ENCODE measurements around the gene INAFM1. TPM values are rescaled to one million over a fixed set of nuclear protein-coding genes. Genes with fewer than 3 reads are reported as not detected.

INAFM1 gene
- total and polyA plus RNA-seq, 9 of the 15 experiments (the other 6 are each of a cell fraction or from before 2014, with no cell fraction given): 0.71 to 30.9 (median 3.1) TPM

GRCh38 chr19:47274891-47275761 is 441 bp downstream of the INAFM1 start (continued):
- TF ChIP-seq GTF3C2 (IDR thresholded peaks at IDR 0.05; ENCODE audit: borderline replicate concordance, extremely low read depth, insufficient read length) (no peak), CHCHD3 (CRISPR knock-in tag; IDR thresholded peaks at IDR 0.05) (no peak), SPI1 (IDR thresholded peaks at IDR 0.05; ENCODE audit: borderline replicate concordance, low read depth, low read length) (0 out of 2 replicates have a peak, but pooled peaks have one; percentile 20), ZFX (CRISPR knock-in tag; IDR thresholded peaks at IDR 0.05) (peak; percentile 4; the same call in 1 of the 2 replicates), ERF (CRISPR knock-in tag; IDR thresholded peaks at IDR 0.05) (peak; percentile 94), RBBP5 (IDR thresholded peaks at IDR 0.05; ENCODE audit: borderline replicate concordance, insufficient read depth, low read length, poor library complexity, severe bottlenecking) (peak; percentile 1), CHD1 (IDR thresholded peaks at IDR 0.05; ENCODE audit: low read length) (peak; percentile 32), ZNF639 (CRISPR knock-in tag; conservative IDR thresholded peaks at IDR 0.05 in 1 of 2, IDR thresholded peaks at IDR 0.05 in 1 of 2) (peak in 1 of 2 experiments; percentile 63; a peak in 1 of 4 replicates)

Data from K562 (cell line).